Esophagus squamous epithelium (tissue), 5 donors: ENCODE measurements around the gene TEX2. TPM values are rescaled to one million over a fixed set of nuclear protein-coding genes. Genes with fewer than 3 reads are reported as not detected.
"Not testable (repeated sequence)": the region's sequence is repeated elsewhere in the genome, so short reads cannot be mapped to it uniquely, and the experiment has no call there.

Source experiments
- DNase-seq: peaks from one replicate; lab custom pipeline; 2025; lab: John Stamatoyannopoulos, UW
- H3K27ac ChIP-seq, 4 donors: fragments of 200-600 bp; sonication (generic); one replicate each; pipeline ENCODE4 v1.5.1; 2016 to 2019; ENCODE audit warnings: mild to moderate bottlenecking in 1 of 4
- H3K27me3 ChIP-seq, 4 donors: fragments of 200-600 bp; sonication (generic); 1 replicate in 3 of 4; 2 replicates in 1 of 4; pipeline versions ENCODE4 v1.5.1 to v1.6.0; 2017 to 2021; ENCODE audit warnings: antibody characterized with exemption in 1 of 4
- H3K36me3 ChIP-seq, 3 donors: fragments of 200-600 bp; sonication (generic); one replicate each; pipeline ENCODE4 v1.5.1; 2016 to 2019
- H3K4me1 ChIP-seq, 3 donors: fragments of 200-600 bp; sonication (generic); one replicate each; pipeline ENCODE4 v1.5.1; 2017 to 2019
- H3K4me3 ChIP-seq, 4 donors: fragments of 200-600 bp; sonication (generic); 1 replicate in 3 of 4; 2 replicates in 1 of 4; pipeline ENCODE4 v1.5.1; 2016 to 2019; ENCODE audit warnings: mild to moderate bottlenecking in 2 of 4, moderate library complexity in 1 of 4
- H3K9me3 ChIP-seq, 3 donors: fragments of 200-600 bp; sonication (generic); one replicate each; pipeline ENCODE4 v1.5.1; 2016 to 2019
- POLR2A ChIP-seq, 4 donors: fragments of 450-650 bp; IDR thresholded peaks; one replicate each; pipeline ENCODE4 v1.6.1; 2017; ENCODE audit warnings: antibody characterized with exemption in 4 of 4, mild to moderate bottlenecking in 4 of 4, moderate library complexity in 3 of 4
- WGBS, 2 donors: methylation state at CpG; one replicate each; pipeline ENCODE4 v1.1.5; 2018; 5-methylcytosine and 5-hydroxymethylcytosine counted together
- intact Hi-C: fragments of 100-400 bp; cut with DNase I; formaldehyde crosslinking; loops from one replicate; pipeline ENCODE4 v1.15.0; 2022
- total RNA-seq, 4 donors: library from RNA; depleted of rRNA; stranded (reverse); fragments of >200 nt; gene quantifications; one replicate each; pipeline ENCODE4 v1.1.0, GENCODE V29; 2016
- TF ChIP-seq, protein P1 (sequence below), 6 experiments: fragments of 450-650 bp in 4 of 6; fragments of 200-600 bp in 2 of 6; sonication (generic) in 2 of 6; IDR thresholded peaks; one replicate each; pipeline ENCODE4 v1.5.1; 2016 to 2019; ENCODE audit warnings: antibody characterized with exemption in 6 of 6, mild to moderate bottlenecking in 4 of 6, moderate library complexity in 4 of 6
- donor health status: DM: yes; HTN: yes; CAD: no.

TEX2 gene
- total RNA-seq, 4 donors from 2014 or later: 25.5 to 33.0 (median 29.7) TPM

DNA sequence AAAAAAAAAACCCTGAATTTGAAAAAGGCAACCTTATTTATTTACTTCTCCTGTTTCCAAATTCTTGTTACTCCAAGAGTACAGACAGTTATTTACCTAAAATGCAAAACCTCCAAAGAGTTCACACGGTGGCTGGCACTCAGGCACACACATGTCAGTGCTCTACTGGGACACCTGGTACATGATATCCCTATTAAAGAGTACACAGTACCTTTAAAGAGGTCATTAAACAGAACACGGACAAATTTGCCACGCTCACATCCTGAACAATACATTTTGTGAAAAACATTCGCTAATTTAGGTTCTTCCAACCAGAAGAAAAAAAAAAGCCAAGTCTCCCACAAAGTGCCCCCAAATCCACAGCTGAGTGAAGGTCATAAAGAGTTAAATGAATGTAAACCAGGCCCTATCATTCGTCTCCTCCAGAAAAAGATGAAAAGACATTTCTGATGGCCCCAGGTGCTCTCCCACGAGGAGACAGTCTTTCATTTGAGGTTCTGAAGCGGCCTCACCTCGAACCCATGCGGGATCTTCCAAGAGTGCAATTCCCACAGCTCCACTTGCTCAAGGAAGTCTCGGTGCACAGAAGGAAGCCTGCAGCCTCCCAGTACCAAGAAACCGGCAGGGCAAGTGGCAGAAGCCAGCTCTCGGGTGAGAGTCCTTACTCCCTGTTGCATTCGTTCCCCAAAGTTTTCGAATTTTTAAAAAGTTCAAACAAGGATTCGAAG lies 134.1 kb downstream of the TEX2 start:
- no peaks in the 10 kb centered on the region for H3K36me3 ChIP-seq
- 8 to 9% methylated on average over 14 of the region's 15 CpGs for WGBS, 2 donors
- TF ChIP-seq POLR2A (IDR thresholded peaks at IDR 0.05): no peak
- peak overlapping the region; percentile 90 to 99 (median 96) for H3K27ac ChIP-seq
- no peak for DNase-seq
- intact Hi-C loops: no loop called here
- peak overlapping the region; percentile 63 to 92 (median 88) for H3K4me3 ChIP-seq
- H3K9me3 ChIP-seq: no peaks in the 10 kb centered on the region
- peaks cover 4 to 60% (median 24%) of the 10 kb centered on the region in 3 donors for H3K4me1 ChIP-seq
- no peaks in the 10 kb centered on the region for H3K27me3 ChIP-seq

DNA sequence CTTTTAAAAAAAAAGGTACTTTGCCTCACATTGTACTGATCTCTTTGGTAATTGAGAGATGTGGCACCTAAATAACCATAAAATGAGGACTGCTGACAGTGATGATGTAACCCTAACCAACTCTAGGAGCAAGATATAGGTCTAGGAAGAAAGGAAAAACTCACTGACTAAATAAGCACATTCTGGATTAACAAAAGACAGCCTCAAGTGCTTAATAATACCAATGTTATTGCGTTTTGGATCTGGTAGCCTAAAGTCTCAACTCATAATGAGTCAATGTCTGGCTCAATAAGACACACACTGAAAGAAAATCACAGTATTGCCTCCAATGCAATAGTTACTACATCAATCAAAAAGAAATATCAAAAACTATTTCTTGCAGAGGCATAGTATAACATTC lies 136.1 kb downstream of the TEX2 start:
- Histone ChIP-seq H3K27ac (no peak overlapping the region), H3K36me3 (peaks cover 0 to 4% (median 0%) of the 10 kb centered on the region in 3 donors), H3K4me1 (peaks cover 4 to 59% (median 24%) of the 10 kb centered on the region in 3 donors), H3K4me3 (no peak overlapping the region), H3K9me3 (no peaks in the 10 kb centered on the region), H3K27me3 (no peaks in the 10 kb centered on the region)
- whole genome bisulfite sequencing, 2 donors: 32 to 35% methylated on average over 1 of the region's 1 CpG
- intact Hi-C loops: no loop called here
- no peak for DNase-seq
- TF ChIP-seq POLR2A (IDR thresholded peaks at IDR 0.05): no peak
- TF ChIP-seq, protein P1, sequence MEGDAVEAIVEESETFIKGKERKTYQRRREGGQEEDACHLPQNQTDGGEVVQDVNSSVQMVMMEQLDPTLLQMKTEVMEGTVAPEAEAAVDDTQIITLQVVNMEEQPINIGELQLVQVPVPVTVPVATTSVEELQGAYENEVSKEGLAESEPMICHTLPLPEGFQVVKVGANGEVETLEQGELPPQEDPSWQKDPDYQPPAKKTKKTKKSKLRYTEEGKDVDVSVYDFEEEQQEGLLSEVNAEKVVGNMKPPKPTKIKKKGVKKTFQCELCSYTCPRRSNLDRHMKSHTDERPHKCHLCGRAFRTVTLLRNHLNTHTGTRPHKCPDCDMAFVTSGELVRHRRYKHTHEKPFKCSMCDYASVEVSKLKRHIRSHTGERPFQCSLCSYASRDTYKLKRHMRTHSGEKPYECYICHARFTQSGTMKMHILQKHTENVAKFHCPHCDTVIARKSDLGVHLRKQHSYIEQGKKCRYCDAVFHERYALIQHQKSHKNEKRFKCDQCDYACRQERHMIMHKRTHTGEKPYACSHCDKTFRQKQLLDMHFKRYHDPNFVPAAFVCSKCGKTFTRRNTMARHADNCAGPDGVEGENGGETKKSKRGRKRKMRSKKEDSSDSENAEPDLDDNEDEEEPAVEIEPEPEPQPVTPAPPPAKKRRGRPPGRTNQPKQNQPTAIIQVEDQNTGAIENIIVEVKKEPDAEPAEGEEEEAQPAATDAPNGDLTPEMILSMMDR (IDR thresholded peaks at IDR 0.05): no peak

DNA sequence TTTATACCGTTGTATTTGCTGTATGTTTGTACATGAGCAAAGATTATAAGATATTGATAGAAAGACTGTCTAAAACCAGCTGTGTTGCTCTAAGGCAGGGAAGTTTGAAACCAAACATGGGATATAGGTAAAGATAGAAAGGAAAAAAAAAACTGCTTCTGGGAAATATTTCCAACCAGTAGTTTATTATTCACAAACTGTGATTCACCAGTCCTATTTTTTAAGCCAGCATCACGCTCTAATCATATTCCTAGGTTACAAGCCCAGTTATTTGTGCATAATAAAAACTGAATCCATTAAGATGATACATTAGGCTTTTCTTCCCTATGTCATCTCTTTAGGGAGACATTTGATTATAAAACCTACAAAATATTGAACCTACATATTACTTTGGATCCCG lies 137.1 kb downstream of the TEX2 start:
- H3K9me3 ChIP-seq: no peaks in the 10 kb centered on the region
- DNase-seq: no peak
- no peak overlapping the region for H3K27ac ChIP-seq
- no peak for TF ChIP-seq POLR2A (IDR thresholded peaks at IDR 0.05)
- TF ChIP-seq, protein P1 (IDR thresholded peaks at IDR 0.05): no peak
- intact Hi-C loops: no loop called here
- 59 to 65% methylated on average over 3 of the region's 3 CpGs for WGBS, 2 donors
- peaks cover 0 to 9% (median 0%) of the 10 kb centered on the region in 3 donors for H3K36me3 ChIP-seq
- no peaks in the 10 kb centered on the region for H3K27me3 ChIP-seq
- no peak overlapping the region for H3K4me3 ChIP-seq
- peaks cover 8 to 59% (median 22%) of the 10 kb centered on the region in 3 donors for H3K4me1 ChIP-seq

DNA sequence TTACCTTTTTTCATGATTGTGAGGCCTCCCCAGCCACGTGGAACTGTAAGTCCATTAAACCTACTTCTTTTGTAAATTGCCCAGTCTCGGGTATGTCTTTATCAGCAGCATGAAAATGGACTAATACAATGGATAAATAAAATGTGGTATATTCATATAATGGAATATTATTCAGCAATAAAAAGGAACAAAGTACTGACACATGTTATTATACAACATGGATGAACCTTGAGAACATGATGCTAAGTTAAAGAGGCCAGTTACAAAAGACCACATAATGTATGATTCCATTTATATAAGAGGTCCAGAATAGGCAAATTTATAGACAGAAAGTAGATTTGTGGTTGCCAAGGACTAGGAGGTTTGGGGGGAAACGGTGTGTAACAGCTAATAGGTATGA lies 138.5 kb downstream of the TEX2 start:
- Histone ChIP-seq H3K4me1 (peaks cover 10 to 64% (median 17%) of the 10 kb centered on the region in 3 donors), H3K9me3 (no peaks in the 10 kb centered on the region), H3K27me3 (no peaks in the 10 kb centered on the region), H3K36me3 (peaks cover 0 to 9% (median 0%) of the 10 kb centered on the region in 3 donors), H3K4me3 (no peak overlapping the region), H3K27ac (no peak overlapping the region)
- TF ChIP-seq, protein P1 (IDR thresholded peaks at IDR 0.05): no peak
- no peak for TF ChIP-seq POLR2A (IDR thresholded peaks at IDR 0.05)
- DNase-seq: no peak
- intact Hi-C loops: no loop called here
- 83 to 94% methylated on average over 3 of the region's 3 CpGs for WGBS, 2 donors

DNA sequence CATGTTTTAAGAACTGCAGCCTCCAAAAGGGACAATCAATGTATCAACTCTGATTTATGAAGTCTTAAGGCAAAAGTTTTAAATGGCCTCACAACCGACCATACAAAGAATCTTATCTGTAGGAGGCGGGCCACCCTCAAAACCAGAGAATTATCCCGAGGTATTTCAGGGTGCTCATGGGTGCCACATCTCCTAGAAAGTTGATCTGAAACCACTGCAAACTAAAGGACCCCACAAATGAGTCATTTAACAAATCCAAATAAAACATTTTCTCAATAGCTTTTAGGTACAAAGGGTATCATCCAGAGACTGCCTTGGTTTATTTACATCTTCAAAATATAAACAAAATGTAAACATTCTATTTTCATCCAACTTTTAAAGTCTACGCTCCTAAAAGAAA lies 139.9 kb downstream of the TEX2 start:
- no peak for DNase-seq
- H3K4me1 ChIP-seq: peaks cover 18 to 67% (median 22%) of the 10 kb centered on the region in 3 donors
- intact Hi-C loops: no loop called here
- H3K36me3 ChIP-seq: peaks cover 0 to 9% (median 0%) of the 10 kb centered on the region in 3 donors
- no peaks in the 10 kb centered on the region for H3K9me3 ChIP-seq
- H3K27ac ChIP-seq: no peak overlapping the region
- no peak overlapping the region for H3K4me3 ChIP-seq
- H3K27me3 ChIP-seq: no peaks in the 10 kb centered on the region
- TF ChIP-seq, protein P1 (IDR thresholded peaks at IDR 0.05): no peak
- no peak for TF ChIP-seq POLR2A (IDR thresholded peaks at IDR 0.05)
- 81 to 92% methylated on average over 4 of the region's 4 CpGs for WGBS, 2 donors

DNA sequence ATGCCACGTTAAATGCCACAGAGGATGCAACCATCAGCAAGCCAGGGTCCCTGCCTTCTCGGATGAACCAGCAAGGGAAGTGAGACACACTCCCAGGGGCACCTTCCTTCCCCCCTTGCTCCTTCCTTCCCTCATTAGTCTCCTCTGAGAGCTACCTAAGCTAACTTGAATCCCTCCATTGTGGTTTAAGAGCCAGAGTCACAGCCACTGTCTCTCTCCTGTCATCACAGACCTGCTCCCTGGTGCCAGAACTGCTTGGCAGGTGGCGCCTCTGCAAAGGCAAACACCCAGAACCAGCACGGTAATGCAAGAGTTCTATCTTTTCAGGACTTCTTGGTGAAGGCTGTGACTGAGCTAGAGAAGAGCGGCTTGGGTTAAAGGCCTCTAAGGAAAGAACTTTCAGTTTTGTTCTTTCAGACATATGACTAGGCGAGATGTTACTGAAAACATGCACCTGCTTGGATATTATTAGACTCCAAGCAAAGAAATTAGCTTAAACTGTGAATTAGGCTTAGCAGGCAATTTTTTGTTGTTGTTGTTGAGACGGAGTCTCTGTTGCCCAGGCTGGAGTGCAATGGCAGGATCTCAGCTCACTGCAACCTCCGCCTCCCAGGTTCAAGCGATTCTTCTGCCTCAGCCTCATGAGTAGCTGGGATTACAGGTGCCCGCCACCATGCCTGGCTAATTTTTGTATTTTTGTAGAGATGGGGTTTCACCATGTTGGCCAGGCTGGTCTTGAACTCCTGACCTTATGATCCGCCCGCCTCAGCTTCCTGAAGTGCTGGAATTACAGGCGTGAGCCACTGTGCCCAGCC lies 141.9 kb downstream of the TEX2 start:
- H3K9me3 ChIP-seq, H3K27me3 ChIP-seq, intact Hi-C loops, H3K36me3 ChIP-seq, H3K4me3 ChIP-seq, DNase-seq: not testable (repeated sequence)
- H3K27ac ChIP-seq: peak overlapping the region in 1 of 4 donors; percentile 40
- H3K4me1 ChIP-seq: peaks cover 17 to 56% (median 27%) of the 10 kb centered on the region in 3 donors
- WGBS, 2 donors: 80% methylated on average over 12 to 13 of the region's 13 CpGs
